Measurements from ENCODE around the gene PLD4.
"Not testable (repeated sequence)": the region's sequence is repeated elsewhere in the genome, so short reads cannot be mapped to it uniquely, and the experiment has no call there.

PLD4 gene

GRCh38 chr14:104941508-104942365, 17.1 kb downstream of the PLD4 start:
- no peak overlapping the region for H2BK5ac ChIP-seq (ENCODE audit: low read depth, low read length, poor library complexity, severe bottlenecking)
- H3K9me3 ChIP-seq (ENCODE audit: control insufficient read depth, low read length), result no peaks in the 10 kb centered on the region
- H3K18ac ChIP-seq (ENCODE audit: low read depth in 1 of 2, low read length in 2 of 2), result no peak overlapping the region
- no peak overlapping the region for H4K8ac ChIP-seq (ENCODE audit: low read length)
- H3K27ac ChIP-seq (ENCODE audit: low read length, poor library complexity, severe bottlenecking), result no peak overlapping the region
- no peak overlapping the region for H2BK15ac ChIP-seq (ENCODE audit: low read depth, poor library complexity, severe bottlenecking)
- H3K23ac ChIP-seq (ENCODE audit: low read length in 2 of 2), result no peak overlapping the region
- no peak overlapping the region for H2AK5ac ChIP-seq (ENCODE audit: low read length, severe bottlenecking)
- no peaks in the 10 kb centered on the region for H3K27me3 ChIP-seq (ENCODE audit: control insufficient read depth in 1 of 2, insufficient read depth in 1 of 2, low read length in 2 of 2)
- no peak overlapping the region for H3K14ac ChIP-seq (ENCODE audit: low read length in 2 of 2)
- H3K4ac ChIP-seq (ENCODE audit: low read depth in 1 of 2, low read length in 2 of 2), result no peak overlapping the region
- no peak for DNase-seq
- H4K91ac ChIP-seq (ENCODE audit: low read length), result no peak overlapping the region
- no peaks in the 10 kb centered on the region for H3K4me1 ChIP-seq (ENCODE audit: control insufficient read depth, insufficient read depth, low read depth, low read length)
- no peak overlapping the region for H3K4me2 ChIP-seq (ENCODE audit: low read length, poor library complexity, severe bottlenecking)
- H3K4me3 ChIP-seq (ENCODE audit: insufficient read depth in 1 of 2, low read depth in 1 of 2, low read length in 2 of 2), result no peak overlapping the region
- no peak overlapping the region for H2AFZ ChIP-seq (ENCODE audit: low read depth, low read length)
- peaks cover 64 to 80% of the 10 kb centered on the region in 2 experiments for H3K36me3 ChIP-seq (ENCODE audit: control insufficient read depth in 1 of 2, insufficient read depth in 2 of 2, low read depth in 1 of 2, low read length in 2 of 2)
- no peak overlapping the region for H2BK12ac ChIP-seq (ENCODE audit: low read length in 2 of 2)
- H2BK120ac ChIP-seq (ENCODE audit: low read depth, low read length), result no peak overlapping the region
- H3K9ac ChIP-seq (ENCODE audit: low read length), result no peak overlapping the region
- 96% methylated on average over 26 of the region's 26 CpGs for WGBS
- H3K79me1 ChIP-seq (replicated peaks; ENCODE audit: low read length, poor library complexity, severe bottlenecking), result no peaks in the 10 kb centered on the region

- 93% methylated on average over 16 of the region's 16 CpGs for WGBS
- no peaks in the 10 kb centered on the region for H3K9me3 ChIP-seq (ENCODE audit: control insufficient read depth, low read length)
- H3K27me3 ChIP-seq (ENCODE audit: control insufficient read depth in 1 of 2, insufficient read depth in 1 of 2, low read length in 2 of 2), result no peaks in the 10 kb centered on the region
- H3K9ac ChIP-seq (ENCODE audit: low read length), result no peak overlapping the region
- H2BK12ac ChIP-seq (ENCODE audit: low read length in 2 of 2), result no peak overlapping the region
- H3K18ac ChIP-seq (ENCODE audit: low read depth in 1 of 2, low read length in 2 of 2), result no peak overlapping the region
- no peak overlapping the region for H3K27ac ChIP-seq (ENCODE audit: low read length, poor library complexity, severe bottlenecking)
- no peak overlapping the region for H3K4me2 ChIP-seq (ENCODE audit: low read length, poor library complexity, severe bottlenecking)
- no peak overlapping the region for H3K14ac ChIP-seq (ENCODE audit: low read length in 2 of 2)
- H3K36me3 ChIP-seq (ENCODE audit: control insufficient read depth in 1 of 2, insufficient read depth in 2 of 2, low read depth in 1 of 2, low read length in 2 of 2), result peaks cover 72 to 78% of the 10 kb centered on the region in 2 experiments
- no peak overlapping the region for H2AFZ ChIP-seq (ENCODE audit: low read depth, low read length)
- no peak overlapping the region for H3K23ac ChIP-seq (ENCODE audit: low read length in 2 of 2)
- no peak overlapping the region for H4K8ac ChIP-seq (ENCODE audit: low read length)
- H2BK5ac ChIP-seq (ENCODE audit: low read depth, low read length, poor library complexity, severe bottlenecking), result no peak overlapping the region
- no peaks in the 10 kb centered on the region for H3K4me1 ChIP-seq (ENCODE audit: control insufficient read depth, insufficient read depth, low read depth, low read length)
- H4K91ac ChIP-seq (ENCODE audit: low read length), result no peak overlapping the region
- H3K4ac ChIP-seq (ENCODE audit: low read depth in 1 of 2, low read length in 2 of 2), result no peak overlapping the region
- no peak for DNase-seq
- H3K4me3 ChIP-seq (ENCODE audit: insufficient read depth in 1 of 2, low read depth in 1 of 2, low read length in 2 of 2), result no peak overlapping the region
- no peak overlapping the region for H2BK15ac ChIP-seq (ENCODE audit: low read depth, poor library complexity, severe bottlenecking)
- no peak overlapping the region for H2BK120ac ChIP-seq (ENCODE audit: low read depth, low read length)
- H2AK5ac ChIP-seq (ENCODE audit: low read length, severe bottlenecking), result no peak overlapping the region
- H3K79me1 ChIP-seq (replicated peaks; ENCODE audit: low read length, poor library complexity, severe bottlenecking), result no peaks in the 10 kb centered on the region
Observed at GRCh38 chr14:104942586-104942985, 17.9 kb downstream of the PLD4 start.

- H2AK5ac ChIP-seq (ENCODE audit: low read length, severe bottlenecking); H4K91ac ChIP-seq (ENCODE audit: low read length); H3K9me3 ChIP-seq (ENCODE audit: control insufficient read depth, low read length); H3K27ac ChIP-seq (ENCODE audit: low read length, poor library complexity, severe bottlenecking); H3K27me3 ChIP-seq (ENCODE audit: control insufficient read depth in 1 of 2, insufficient read depth in 1 of 2, low read length in 2 of 2); H3K9ac ChIP-seq (ENCODE audit: low read length); H3K23ac ChIP-seq (ENCODE audit: low read length in 2 of 2); H2BK120ac ChIP-seq (ENCODE audit: low read depth, low read length); H3K18ac ChIP-seq (ENCODE audit: low read depth in 1 of 2, low read length in 2 of 2); H3K4me3 ChIP-seq (ENCODE audit: insufficient read depth in 1 of 2, low read depth in 1 of 2, low read length in 2 of 2); H3K4me2 ChIP-seq (ENCODE audit: low read length, poor library complexity, severe bottlenecking); H3K79me1 ChIP-seq (replicated peaks; ENCODE audit: low read length, poor library complexity, severe bottlenecking); H2AFZ ChIP-seq (ENCODE audit: low read depth, low read length); H4K8ac ChIP-seq (ENCODE audit: low read length); H2BK12ac ChIP-seq (ENCODE audit: low read length in 2 of 2); H2BK5ac ChIP-seq (ENCODE audit: low read depth, low read length, poor library complexity, severe bottlenecking); DNase-seq; H3K14ac ChIP-seq (ENCODE audit: low read length in 2 of 2); H2BK15ac ChIP-seq (ENCODE audit: low read depth, poor library complexity, severe bottlenecking); H3K4me1 ChIP-seq (ENCODE audit: control insufficient read depth, insufficient read depth, low read depth, low read length); H3K4ac ChIP-seq (ENCODE audit: low read depth in 1 of 2, low read length in 2 of 2): not testable (repeated sequence)
- H3K36me3 ChIP-seq (ENCODE audit: control insufficient read depth in 1 of 2, insufficient read depth in 2 of 2, low read depth in 1 of 2, low read length in 2 of 2), result peaks cover 76 to 80% of the 10 kb centered on the region in 2 experiments
- WGBS, result 94% methylated on average over 29 of the region's 29 CpGs
Observed at GRCh38 chr14:104943216-104944015, 18.7 kb downstream of the PLD4 start.

- WGBS, result 80% methylated on average over 6 of the region's 6 CpGs
- H3K9me3 ChIP-seq (ENCODE audit: control insufficient read depth, low read length), result not testable (repeated sequence)
Observed at GRCh38 chr14:104944016-104944308, 19.3 kb downstream of the PLD4 start.

More at GRCh38 chr14:104944016-104944308, 19.3 kb downstream of the PLD4 start:
- H2AFZ ChIP-seq (ENCODE audit: low read depth, low read length); H3K4ac ChIP-seq (ENCODE audit: low read depth in 1 of 2, low read length in 2 of 2); H2BK15ac ChIP-seq (ENCODE audit: low read depth, poor library complexity, severe bottlenecking); H3K4me1 ChIP-seq (ENCODE audit: control insufficient read depth, insufficient read depth, low read depth, low read length); H3K27ac ChIP-seq (ENCODE audit: low read length, poor library complexity, severe bottlenecking); H3K79me1 ChIP-seq (replicated peaks; ENCODE audit: low read length, poor library complexity, severe bottlenecking); H2BK120ac ChIP-seq (ENCODE audit: low read depth, low read length); H2AK5ac ChIP-seq (ENCODE audit: low read length, severe bottlenecking); H3K18ac ChIP-seq (ENCODE audit: low read depth in 1 of 2, low read length in 2 of 2); H4K8ac ChIP-seq (ENCODE audit: low read length); H3K9ac ChIP-seq (ENCODE audit: low read length); H4K91ac ChIP-seq (ENCODE audit: low read length); H3K27me3 ChIP-seq (ENCODE audit: control insufficient read depth in 1 of 2, insufficient read depth in 1 of 2, low read length in 2 of 2); H3K14ac ChIP-seq (ENCODE audit: low read length in 2 of 2); DNase-seq; H3K4me3 ChIP-seq (ENCODE audit: insufficient read depth in 1 of 2, low read depth in 1 of 2, low read length in 2 of 2); H3K4me2 ChIP-seq (ENCODE audit: low read length, poor library complexity, severe bottlenecking); H2BK5ac ChIP-seq (ENCODE audit: low read depth, low read length, poor library complexity, severe bottlenecking); H3K23ac ChIP-seq (ENCODE audit: low read length in 2 of 2); H2BK12ac ChIP-seq (ENCODE audit: low read length in 2 of 2): not testable (repeated sequence)
- H3K36me3 ChIP-seq (ENCODE audit: control insufficient read depth in 1 of 2, insufficient read depth in 2 of 2, low read depth in 1 of 2, low read length in 2 of 2), result peaks cover 75 to 82% of the 10 kb centered on the region in 2 experiments
